Measurements from ENCODE around the gene WSCD1. TPM values are rescaled to one million over a fixed set of nuclear protein-coding genes. Genes with fewer than 3 reads are reported as not detected.

Gene WSCD1
- total and polyA plus RNA-seq, 4 experiments from 2014 or later, result 0.29 to 0.47 TPM; not detected in 2

- Mint-ChIP-seq H3K9me3 (peaks cover 0 to 4% (median 0%) of the 10 kb centered on the region in 8 donors), H3K27ac (no peak overlapping the region), H3K4me3 (no peak overlapping the region), H3K27me3 (peaks cover 9 to 19% of the 10 kb centered on the region in 2 donors), H3K36me3 (no peaks in the 10 kb centered on the region), H3K4me1 (no peaks in the 10 kb centered on the region)
- Histone ChIP-seq H3K27ac (ENCODE audit: low read depth, low read length) (no peak overlapping the region), H3K27me3 (ENCODE audit: insufficient read depth, low read length) (peaks cover 5% of the 10 kb centered on the region), H3K36me3 (ENCODE audit: insufficient read depth, low read length) (no peaks in the 10 kb centered on the region), H3K4me3 (ENCODE audit: low read length in 2 of 2) (no peak overlapping the region), H3K4me1 (ENCODE audit: insufficient read depth, low read length) (no peaks in the 10 kb centered on the region), H3K9me3 (ENCODE audit: control insufficient read depth in 1 of 2, low read length in 2 of 2) (no peaks in the 10 kb centered on the region)
- no peak for DNase-seq
- ChIA-PET CTCF (ENCODE audit: partially characterized antibody) (no interaction called here), POLR2A (ENCODE audit: partially characterized antibody) (no interaction called here)
- intact Hi-C loops (cut with micrococcal nuclease), result no loop called here
Measured at GRCh38 chr17:6140728-6141330, 70.7 kb downstream of the WSCD1 start.

GRCh38 chr17:6142701-6143100, 72.5 kb downstream of the WSCD1 start:
- Histone ChIP-seq H3K4me1 (ENCODE audit: insufficient read depth, low read length) (no peaks in the 10 kb centered on the region), H3K27me3 (ENCODE audit: insufficient read depth, low read length) (no peaks in the 10 kb centered on the region), H3K4me3 (ENCODE audit: low read length in 2 of 2) (no peak overlapping the region), H3K9me3 (ENCODE audit: control insufficient read depth in 1 of 2, low read length in 2 of 2) (no peaks in the 10 kb centered on the region), H3K27ac (ENCODE audit: low read depth, low read length) (no peak overlapping the region), H3K36me3 (ENCODE audit: insufficient read depth, low read length) (no peaks in the 10 kb centered on the region)
- CTCF ChIA-PET (ENCODE audit: partially characterized antibody), result no interaction called here
- Mint-ChIP-seq H3K27ac (peak overlapping the region in 1 of 7 donors; percentile 16), H3K36me3 (no peaks in the 10 kb centered on the region), H3K27me3 (peaks cover 7 to 20% of the 10 kb centered on the region in 2 donors), H3K9me3 (peaks cover 0 to 7% (median 0%) of the 10 kb centered on the region in 8 donors), H3K4me1 (no peaks in the 10 kb centered on the region), H3K4me3 (no peak overlapping the region)
- POLR2A ChIA-PET (ENCODE audit: partially characterized antibody), result no interaction called here
- DNase-seq, result no peak
- intact Hi-C loops (cut with micrococcal nuclease), result no loop called here

- peaks cover 0 to 7% (median 2%) of the 10 kb centered on the region in 8 donors for H3K9me3 Mint-ChIP-seq
- no peak overlapping the region for H3K4me3 Mint-ChIP-seq
- no peak for DNase-seq
- H3K27ac Mint-ChIP-seq, result no peak overlapping the region
- intact Hi-C loops (cut with micrococcal nuclease), result no loop called here
- H3K4me1 Mint-ChIP-seq, result no peaks in the 10 kb centered on the region
- ChIA-PET POLR2A (ENCODE audit: partially characterized antibody) (no interaction called here), CTCF (ENCODE audit: partially characterized antibody) (no interaction called here)
- peaks cover 17 to 21% of the 10 kb centered on the region in 2 donors for H3K27me3 Mint-ChIP-seq
- H3K9me3 ChIP-seq (ENCODE audit: control insufficient read depth in 1 of 2, low read length in 2 of 2), result no peaks in the 10 kb centered on the region
- H3K36me3 Mint-ChIP-seq, result no peaks in the 10 kb centered on the region
- no peak overlapping the region for H3K4me3 ChIP-seq (ENCODE audit: low read length in 2 of 2)
- H3K27me3 ChIP-seq (ENCODE audit: insufficient read depth, low read length), result no peaks in the 10 kb centered on the region
- no peaks in the 10 kb centered on the region for H3K36me3 ChIP-seq (ENCODE audit: insufficient read depth, low read length)
- no peak overlapping the region for H3K27ac ChIP-seq (ENCODE audit: low read depth, low read length)
- no peaks in the 10 kb centered on the region for H3K4me1 ChIP-seq (ENCODE audit: insufficient read depth, low read length)
Measured at GRCh38 chr17:6145946-6146345, 75.8 kb downstream of the WSCD1 start.

GRCh38 chr17:6147042-6147441, 76.9 kb downstream of the WSCD1 start:
- H3K9me3 Mint-ChIP-seq, result peaks cover 0 to 7% (median 2%) of the 10 kb centered on the region in 8 donors
- CTCF ChIA-PET (ENCODE audit: partially characterized antibody), result no interaction called here
- Histone ChIP-seq H3K4me3 (ENCODE audit: low read length in 2 of 2) (no peak overlapping the region), H3K4me1 (ENCODE audit: insufficient read depth, low read length) (no peaks in the 10 kb centered on the region), H3K27me3 (ENCODE audit: insufficient read depth, low read length) (no peaks in the 10 kb centered on the region), H3K36me3 (ENCODE audit: insufficient read depth, low read length) (no peaks in the 10 kb centered on the region), H3K27ac (ENCODE audit: low read depth, low read length) (no peak overlapping the region), H3K9me3 (ENCODE audit: control insufficient read depth in 1 of 2, low read length in 2 of 2) (no peaks in the 10 kb centered on the region)
- H3K4me1 Mint-ChIP-seq, result no peaks in the 10 kb centered on the region
- H3K27me3 Mint-ChIP-seq, result peaks cover 14 to 23% of the 10 kb centered on the region in 2 donors
- H3K36me3 Mint-ChIP-seq, result no peaks in the 10 kb centered on the region
- POLR2A ChIA-PET (ENCODE audit: partially characterized antibody), result no interaction called here
- H3K27ac Mint-ChIP-seq, result no peak overlapping the region
- intact Hi-C loops (cut with micrococcal nuclease), result no loop called here
- no peak overlapping the region for H3K4me3 Mint-ChIP-seq
- DNase-seq, result no peak

GRCh38 chr17:6153375-6153774, 83.2 kb downstream of the WSCD1 start:
- Histone ChIP-seq H3K36me3 (ENCODE audit: insufficient read depth, low read length) (no peaks in the 10 kb centered on the region), H3K27me3 (ENCODE audit: insufficient read depth, low read length) (no peaks in the 10 kb centered on the region), H3K4me1 (ENCODE audit: insufficient read depth, low read length) (no peaks in the 10 kb centered on the region), H3K9me3 (ENCODE audit: control insufficient read depth in 1 of 2, low read length in 2 of 2) (no peaks in the 10 kb centered on the region), H3K4me3 (ENCODE audit: low read length in 2 of 2) (no peak overlapping the region), H3K27ac (ENCODE audit: low read depth, low read length) (no peak overlapping the region)
- peaks cover 0 to 5% (median 0%) of the 10 kb centered on the region in 8 donors for H3K9me3 Mint-ChIP-seq
- no peak overlapping the region for H3K4me3 Mint-ChIP-seq
- no peak overlapping the region for H3K27ac Mint-ChIP-seq
- POLR2A ChIA-PET (ENCODE audit: partially characterized antibody), result no interaction called here
- H3K36me3 Mint-ChIP-seq, result no peaks in the 10 kb centered on the region
- no peak for DNase-seq
- peaks cover 10 to 11% of the 10 kb centered on the region in 2 donors for H3K27me3 Mint-ChIP-seq
- no peaks in the 10 kb centered on the region for H3K4me1 Mint-ChIP-seq
- CTCF ChIA-PET (ENCODE audit: partially characterized antibody), result no interaction called here
- intact Hi-C loops (cut with micrococcal nuclease), result no loop called here

- Histone ChIP-seq H3K9me3 (ENCODE audit: control insufficient read depth in 1 of 2, low read length in 2 of 2) (no peaks in the 10 kb centered on the region), H3K27me3 (ENCODE audit: insufficient read depth, low read length) (no peaks in the 10 kb centered on the region), H3K4me3 (ENCODE audit: low read length in 2 of 2) (no peak overlapping the region), H3K4me1 (ENCODE audit: insufficient read depth, low read length) (no peaks in the 10 kb centered on the region), H3K36me3 (ENCODE audit: insufficient read depth, low read length) (no peaks in the 10 kb centered on the region), H3K27ac (ENCODE audit: low read depth, low read length) (no peak overlapping the region)
- Mint-ChIP-seq H3K4me1 (no peaks in the 10 kb centered on the region), H3K4me3 (no peak overlapping the region), H3K27me3 (peaks cover 4 to 12% of the 10 kb centered on the region in 2 donors), H3K27ac (no peak overlapping the region), H3K36me3 (no peaks in the 10 kb centered on the region), H3K9me3 (peaks cover 0 to 5% (median 0%) of the 10 kb centered on the region in 8 donors)
- no peak for DNase-seq
- CTCF ChIA-PET (ENCODE audit: partially characterized antibody), result no interaction called here
- intact Hi-C loops (cut with micrococcal nuclease), result no loop called here
- POLR2A ChIA-PET (ENCODE audit: partially characterized antibody), result no interaction called here
Measured at GRCh38 chr17:6157716-6158115, 87.5 kb downstream of the WSCD1 start.

DNA sequence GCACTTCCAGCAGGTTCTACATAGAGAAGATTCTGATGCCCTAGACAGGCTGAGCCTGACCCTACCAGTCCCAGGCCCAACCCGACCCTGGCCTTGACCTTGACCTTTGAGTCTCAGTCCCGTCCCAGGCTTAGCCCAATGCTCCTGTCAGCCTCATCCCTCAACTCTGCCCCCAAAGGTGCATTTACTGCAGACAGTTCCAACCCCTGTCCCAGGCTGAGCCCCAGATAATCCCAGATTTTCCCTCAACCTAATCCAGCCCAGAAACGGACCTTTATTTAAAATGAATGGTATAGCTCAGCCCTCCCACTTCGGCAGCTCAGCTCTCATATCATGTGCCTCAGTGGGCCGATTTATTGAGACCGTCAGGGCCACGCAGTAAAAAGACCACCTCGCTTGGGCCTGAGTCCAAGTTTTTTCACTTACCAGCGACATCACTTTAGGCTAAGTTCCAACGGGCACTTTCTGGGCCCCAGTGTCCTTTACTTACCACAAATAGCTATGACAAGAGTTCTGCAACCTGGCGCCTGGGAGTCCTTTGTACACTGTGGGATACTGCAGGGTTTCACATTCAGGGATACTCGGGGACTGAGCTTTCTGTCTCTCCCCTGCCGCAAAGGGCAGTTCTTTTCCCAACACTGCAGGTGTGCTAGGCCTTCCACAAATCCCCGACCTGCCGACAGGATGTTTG, 89.5 kb downstream of the WSCD1 start:
- CTCF ChIA-PET (ENCODE audit: partially characterized antibody), result no interaction called here
- POLR2A ChIA-PET (ENCODE audit: partially characterized antibody), result no interaction called here
- no peak for DNase-seq
- Histone ChIP-seq H3K4me1 (ENCODE audit: insufficient read depth, low read length) (no peaks in the 10 kb centered on the region), H3K4me3 (ENCODE audit: low read length in 2 of 2) (no peak overlapping the region), H3K27ac (ENCODE audit: low read depth, low read length) (no peak overlapping the region), H3K27me3 (ENCODE audit: insufficient read depth, low read length) (no peaks in the 10 kb centered on the region), H3K36me3 (ENCODE audit: insufficient read depth, low read length) (no peaks in the 10 kb centered on the region), H3K9me3 (ENCODE audit: control insufficient read depth in 1 of 2, low read length in 2 of 2) (no peaks in the 10 kb centered on the region)
- Mint-ChIP-seq H3K4me1 (no peaks in the 10 kb centered on the region), H3K4me3 (no peak overlapping the region), H3K27me3 (peaks cover 7 to 28% of the 10 kb centered on the region in 2 donors), H3K9me3 (no peaks in the 10 kb centered on the region), H3K36me3 (no peaks in the 10 kb centered on the region), H3K27ac (no peak overlapping the region)
- intact Hi-C loops (cut with micrococcal nuclease), result no loop called here
